ENCODE results near the gene TP53TG5. TPM values are rescaled to one million over a fixed set of nuclear protein-coding genes. Genes with fewer than 3 reads are reported as not detected.

TP53TG5 gene
- total RNA-seq, result not detected

- peak in 1 of 2 donors; percentile 30 for DNase-seq (ENCODE audit: low spot score in 2 of 2)
- no peak for FAIRE-seq
Observed at GRCh38 chr20:45378191-45378590, at the start of gene TP53TG5. TP53TG5 (minus strand) TSS chr20:45378325; CDS start chr20:45378236, 89 bp downstream.

GRCh38 chr20:45427236-45428149 lies 49.4 kb upstream of the TP53TG5 start:
- DNase-seq (ENCODE audit: low spot score in 2 of 2), result no peak

GRCh38 chr20:45426320-45427016 lies 48.3 kb upstream of the TP53TG5 start:
- peak in 1 of 2 donors; percentile 28 for DNase-seq (ENCODE audit: low spot score in 2 of 2)

More at GRCh38 chr20:45427236-45428149, 49.4 kb upstream of the TP53TG5 start:
- FAIRE-seq, result no peak

GRCh38 chr20:45425561-45425960 lies 47.4 kb upstream of the TP53TG5 start:
- DNase-seq (ENCODE audit: low spot score in 2 of 2), result no peak
- FAIRE-seq, result no peak

More at GRCh38 chr20:45426320-45427016, 48.3 kb upstream of the TP53TG5 start:
- no peak for FAIRE-seq

- no peak for FAIRE-seq
- no peak for DNase-seq (ENCODE audit: low spot score in 2 of 2)
Observed at GRCh38 chr20:45423700-45424099, 45.6 kb upstream of the TP53TG5 start.

- FAIRE-seq (no peak), DNase-seq (ENCODE audit: low spot score in 2 of 2) (no peak)
Observed at GRCh38 chr20:45420125-45420524, 42.0 kb upstream of the TP53TG5 start.

GRCh38 chr20:45419188-45420091 lies 41.3 kb upstream of the TP53TG5 start:
- peak in 1 of 2 donors; percentile 18 for DNase-seq (ENCODE audit: low spot score in 2 of 2)

GRCh38 chr20:45416917-45417316 lies 38.8 kb upstream of the TP53TG5 start:
- DNase-seq (ENCODE audit: low spot score in 2 of 2) (no peak), FAIRE-seq (no peak)

More at GRCh38 chr20:45419188-45420091, 41.3 kb upstream of the TP53TG5 start:
- FAIRE-seq, result no peak

GRCh38 chr20:45415822-45416637 lies 37.9 kb upstream of the TP53TG5 start, which contains the start of gene PIGT:
PIGT (plus strand) TSS chr20:45416141; CDS start chr20:45416157, 16 bp downstream.
- FAIRE-seq (no peak), DNase-seq (ENCODE audit: low spot score in 2 of 2) (peak; percentile 53 to 77)

GRCh38 chr20:45413479-45413878 lies 35.4 kb upstream of the TP53TG5 start:
- FAIRE-seq (no peak), DNase-seq (ENCODE audit: low spot score in 2 of 2) (no peak)

- DNase-seq (ENCODE audit: low spot score in 2 of 2) (no peak), FAIRE-seq (no peak)
Observed at GRCh38 chr20:45412653-45413052, 34.5 kb upstream of the TP53TG5 start.

- no peak for FAIRE-seq
- DNase-seq (ENCODE audit: low spot score in 2 of 2), result no peak
Observed at GRCh38 chr20:45410887-45411286, 32.8 kb upstream of the TP53TG5 start.

GRCh38 chr20:45409521-45410272 lies 31.6 kb upstream of the TP53TG5 start:
- no peak for FAIRE-seq
- no peak for DNase-seq (ENCODE audit: low spot score in 2 of 2)

- FAIRE-seq (no peak), DNase-seq (ENCODE audit: low spot score in 2 of 2) (peak; percentile 27 to 47)
Observed at GRCh38 chr20:45408646-45409213, 30.6 kb upstream of the TP53TG5 start.

GRCh38 chr20:45407783-45408645 lies 29.9 kb upstream of the TP53TG5 start, which contains the start of gene DBNDD2:
DBNDD2 (plus strand) TSS chr20:45408289; CDS start chr20:45408468, 179 bp downstream.
- DNase-seq (ENCODE audit: low spot score in 2 of 2), result peak; percentile 60 to 80
- no peak for FAIRE-seq

GRCh38 chr20:45407067-45407745 lies 29.1 kb upstream of the TP53TG5 start:
- FAIRE-seq (no peak), DNase-seq (ENCODE audit: low spot score in 2 of 2) (peak; percentile 49 to 55)
